ENCODE data around the gene PPA1. TPM values are rescaled to one million over a fixed set of nuclear protein-coding genes. Genes with fewer than 3 reads are reported as not detected.

Gene PPA1
- total RNA-seq, 1 donor from 2014 or later: 56.3 TPM

GRCh38 chr10:70212277-70212676 is 21.0 kb downstream of the PPA1 start:
- Mint-ChIP-seq H3K36me3 (ENCODE audit: low read depth, unreplicated experiment) (peaks cover 9% of the 10 kb centered on the region), H3K4me3 (ENCODE audit: unreplicated experiment) (no peak overlapping the region), H3K27me3 (ENCODE audit: unreplicated experiment) (no peaks in the 10 kb centered on the region), H3K9me3 (ENCODE audit: unreplicated experiment) (no peaks in the 10 kb centered on the region), H3K27ac (ENCODE audit: unreplicated experiment) (no peak overlapping the region), H3K4me1 (ENCODE audit: unreplicated experiment) (no peaks in the 10 kb centered on the region)
- DNase-seq (ENCODE audit: low spot score): no peak
- no peak for TF ChIP-seq CTCF (IDR thresholded peaks at IDR 0.05; ENCODE audit: unreplicated experiment)

GRCh38 chr10:70206762-70207161 is 26.5 kb downstream of the PPA1 start:
- no peak for DNase-seq (ENCODE audit: low spot score)
- Mint-ChIP-seq H3K9me3 (ENCODE audit: unreplicated experiment) (no peaks in the 10 kb centered on the region), H3K27me3 (ENCODE audit: unreplicated experiment) (no peaks in the 10 kb centered on the region), H3K27ac (ENCODE audit: unreplicated experiment) (no peak overlapping the region), H3K36me3 (ENCODE audit: low read depth, unreplicated experiment) (peaks cover 11% of the 10 kb centered on the region), H3K4me1 (ENCODE audit: unreplicated experiment) (no peaks in the 10 kb centered on the region), H3K4me3 (ENCODE audit: unreplicated experiment) (no peak overlapping the region)
- TF ChIP-seq CTCF (IDR thresholded peaks at IDR 0.05; ENCODE audit: unreplicated experiment): no peak

GRCh38 chr10:70201105-70201504 is 32.1 kb downstream of the PPA1 start:
- DNase-seq (ENCODE audit: low spot score): no peak
- Mint-ChIP-seq H3K36me3 (ENCODE audit: low read depth, unreplicated experiment) (peaks cover 10% of the 10 kb centered on the region), H3K4me1 (ENCODE audit: unreplicated experiment) (no peaks in the 10 kb centered on the region), H3K9me3 (ENCODE audit: unreplicated experiment) (no peaks in the 10 kb centered on the region), H3K27me3 (ENCODE audit: unreplicated experiment) (no peaks in the 10 kb centered on the region), H3K27ac (ENCODE audit: unreplicated experiment) (no peak overlapping the region), H3K4me3 (ENCODE audit: unreplicated experiment) (no peak overlapping the region)
- TF ChIP-seq CTCF (IDR thresholded peaks at IDR 0.05; ENCODE audit: unreplicated experiment): no peak

GRCh38 chr10:70198696-70199466 is 34.3 kb downstream of the PPA1 start:
- DNase-seq (ENCODE audit: low spot score): no peak
- Mint-ChIP-seq H3K4me3 (ENCODE audit: unreplicated experiment) (no peak overlapping the region), H3K27ac (ENCODE audit: unreplicated experiment) (no peak overlapping the region)

More at GRCh38 chr10:70198696-70199466, 34.3 kb downstream of the PPA1 start:
- peaks cover 3% of the 10 kb centered on the region for H3K36me3 Mint-ChIP-seq (ENCODE audit: low read depth, unreplicated experiment)
- H3K9me3 Mint-ChIP-seq (ENCODE audit: unreplicated experiment): no peaks in the 10 kb centered on the region
- H3K4me1 Mint-ChIP-seq (ENCODE audit: unreplicated experiment): no peaks in the 10 kb centered on the region
- no peaks in the 10 kb centered on the region for H3K27me3 Mint-ChIP-seq (ENCODE audit: unreplicated experiment)
- TF ChIP-seq CTCF (IDR thresholded peaks at IDR 0.05; ENCODE audit: unreplicated experiment): no peak

All from endothelial cell (in vitro differentiated cells).